SK-N-SH treated with all-trans-retinoic acid at 6 μM for 48 hours (cell line): ENCODE results near the gene EXOSC5.

Experiments
- ZNF70 ChIP-seq: fragments of 450-650 bp; formaldehyde crosslinking; IDR thresholded peaks from 2 replicates; pipeline ENCODE4 v1.5.0; 2020; ENCODE audit warnings: mild to moderate bottlenecking, moderate library complexity
- ZNF8 ChIP-seq: fragments of 450-650 bp; formaldehyde crosslinking; IDR thresholded peaks from 2 replicates; pipeline ENCODE4 v1.5.0; 2020; ENCODE audit warnings: mild to moderate bottlenecking, moderate library complexity

- TF ChIP-seq ZNF8, result no peak
- no peak for TF ChIP-seq ZNF70 (CRISPR knock-in tag)
These were observed 4.9 kb upstream of the EXOSC5 start for GRCh38 chr19:41402010-41402409.
